Measurements from ENCODE around the gene MAP2K7. TPM values are rescaled to one million over a fixed set of nuclear protein-coding genes. Genes with fewer than 3 reads are reported as not detected.
A peak's percentile ranks its signal among the peaks of the same experiment; 100 is the strongest.

Gene MAP2K7
- total and polyA plus RNA-seq, 10 donors: 12.4 to 44.3 (median 28.2) TPM

- TF ChIP-seq POLR2A (IDR thresholded peaks at IDR 0.05): no peak
- TF ChIP-seq POLR2AphosphoS5 (IDR thresholded peaks at IDR 0.05): peak; percentile 12 to 58 (median 23)
- TF ChIP-seq CTCF (IDR thresholded peaks at IDR 0.05 in 8 of 11, conservative IDR thresholded peaks at IDR 0.05 in 3 of 11): peak; percentile 46 to 93 (median 89)
- peak overlapping the region; percentile 14 to 75 (median 43) for H3K4me3 ChIP-seq
- peak; percentile 92 for DNase-seq
- H3K27ac ChIP-seq: peak overlapping the region in 1 of 8 donors; percentile 7
- H3K4me1 ChIP-seq: peaks cover 22 to 88% (median 61%) of the 10 kb centered on the region in 6 donors
- peaks cover 3 to 40% (median 11%) of the 10 kb centered on the region in 6 donors for H3K36me3 ChIP-seq
- 0 to 5% (median 1%) methylated on average over 4 to 98 of the region's 98 CpGs for WGBS, 5 donors
- peaks cover 0 to 14% (median 0%) of the 10 kb centered on the region in 7 donors for H3K27me3 ChIP-seq (replicated peaks in 1 of 7)
- intact Hi-C loops (cut with DNase I; ENCODE audit: low total_unique reads): no loop called here
- no peaks in the 10 kb centered on the region for H3K9me3 ChIP-seq
These were observed 21.6 kb downstream of the MAP2K7 start for GRCh38 chr19:7925171-7925851.

GRCh38 chr19:7926021-7926726, 22.5 kb downstream of the MAP2K7 start, which contains the start of gene CTXN1:
TSS of gene CTXN1 (minus strand) at chr19:7926135. CDS start at chr19:7925538, 597 bp downstream.
- peak in 2 of 3 donors; percentile 58 to 65 for TF ChIP-seq POLR2AphosphoS5 (IDR thresholded peaks at IDR 0.05)
- no peak for TF ChIP-seq POLR2A (IDR thresholded peaks at IDR 0.05)
- peaks cover 21 to 93% (median 64%) of the 10 kb centered on the region in 6 donors for H3K4me1 ChIP-seq
- peak within 1 kb of the TSS in 5 of 8 donors; percentile 27 to 83 (median 48) for H3K27ac ChIP-seq

GRCh38 chr19:7926727-7927604, 23.3 kb downstream of the MAP2K7 start:
- no peaks in the 10 kb centered on the region for H3K9me3 ChIP-seq
- TF ChIP-seq CTCF (IDR thresholded peaks at IDR 0.05 in 8 of 11, conservative IDR thresholded peaks at IDR 0.05 in 3 of 11) (no peak), POLR2AphosphoS5 (IDR thresholded peaks at IDR 0.05) (peak in 2 of 3 donors; percentile 2 to 53)
- peak; percentile 81 for DNase-seq
- H3K36me3 ChIP-seq: peaks cover 7 to 52% (median 27%) of the 10 kb centered on the region in 6 donors
- H3K4me3 ChIP-seq: peak overlapping the region in 3 of 8 donors; percentile 47 to 75 (median 52)
- H3K27ac ChIP-seq: peak overlapping the region in 3 of 8 donors; percentile 79 to 84 (median 83)
- peaks cover 13 to 93% (median 61%) of the 10 kb centered on the region in 6 donors for H3K4me1 ChIP-seq
- WGBS, 5 donors: 63 to 89% (median 83%) methylated on average over 8 to 32 of the region's 32 CpGs
- intact Hi-C loops (cut with DNase I; ENCODE audit: low total_unique reads): no loop called here
- peaks cover 0 to 14% (median 0%) of the 10 kb centered on the region in 7 donors for H3K27me3 ChIP-seq (replicated peaks in 1 of 7)

More at GRCh38 chr19:7926021-7926726, 22.5 kb downstream of the MAP2K7 start, which contains the start of gene CTXN1:
- WGBS, 5 donors: 15 to 34% (median 26%) methylated on average over 30 to 65 of the region's 65 CpGs
- peak within 1 kb of the TSS; percentile 14 to 75 (median 43) for H3K4me3 ChIP-seq
- peaks cover 0 to 14% (median 0%) of the 10 kb centered on the region in 7 donors for H3K27me3 ChIP-seq (replicated peaks in 1 of 7)
- DNase-seq: peak; percentile 93
- H3K36me3 ChIP-seq: peaks cover 3 to 48% (median 19%) of the 10 kb centered on the region in 6 donors
- no peaks in the 10 kb centered on the region for H3K9me3 ChIP-seq
- intact Hi-C loops (cut with DNase I; ENCODE audit: low total_unique reads): no loop called here

Data from spleen (tissue), 11 donors.